Measurements from ENCODE around the gene UBAC1. TPM values are rescaled to one million over a fixed set of nuclear protein-coding genes. Genes with fewer than 3 reads are reported as not detected.
"Not testable (repeated sequence)": the region's sequence is repeated elsewhere in the genome, so short reads cannot be mapped to it uniquely, and the experiment has no call there.

UBAC1 gene
- total RNA-seq, 4 donors from 2014 or later, result 89.3 to 99.3 (median 96.9) TPM

- no peak overlapping the region for H3K4me3 ChIP-seq (ENCODE audit: low read depth, poor library complexity, severe bottlenecking)
- intact Hi-C loops (cut with DNase I; ENCODE audit: low total_unique reads), result no loop called here
- TF ChIP-seq, protein P1, sequence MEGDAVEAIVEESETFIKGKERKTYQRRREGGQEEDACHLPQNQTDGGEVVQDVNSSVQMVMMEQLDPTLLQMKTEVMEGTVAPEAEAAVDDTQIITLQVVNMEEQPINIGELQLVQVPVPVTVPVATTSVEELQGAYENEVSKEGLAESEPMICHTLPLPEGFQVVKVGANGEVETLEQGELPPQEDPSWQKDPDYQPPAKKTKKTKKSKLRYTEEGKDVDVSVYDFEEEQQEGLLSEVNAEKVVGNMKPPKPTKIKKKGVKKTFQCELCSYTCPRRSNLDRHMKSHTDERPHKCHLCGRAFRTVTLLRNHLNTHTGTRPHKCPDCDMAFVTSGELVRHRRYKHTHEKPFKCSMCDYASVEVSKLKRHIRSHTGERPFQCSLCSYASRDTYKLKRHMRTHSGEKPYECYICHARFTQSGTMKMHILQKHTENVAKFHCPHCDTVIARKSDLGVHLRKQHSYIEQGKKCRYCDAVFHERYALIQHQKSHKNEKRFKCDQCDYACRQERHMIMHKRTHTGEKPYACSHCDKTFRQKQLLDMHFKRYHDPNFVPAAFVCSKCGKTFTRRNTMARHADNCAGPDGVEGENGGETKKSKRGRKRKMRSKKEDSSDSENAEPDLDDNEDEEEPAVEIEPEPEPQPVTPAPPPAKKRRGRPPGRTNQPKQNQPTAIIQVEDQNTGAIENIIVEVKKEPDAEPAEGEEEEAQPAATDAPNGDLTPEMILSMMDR (IDR thresholded peaks at IDR 0.05), result no peak
- TF ChIP-seq POLR2A (IDR thresholded peaks at IDR 0.05), result no peak
- DNase-seq (ENCODE audit: low spot score in 2 of 2), result no peak
- WGBS, 2 donors, result 77 to 92% methylated on average over 14 of the region's 14 CpGs
These were observed 39.3 kb downstream of the UBAC1 start for GRCh38 chr9:135921749-135922310.

GRCh38 chr9:135920973-135921585 is 40.1 kb downstream of the UBAC1 start:
- H3K4me3 ChIP-seq (ENCODE audit: low read depth, poor library complexity, severe bottlenecking), result no peak overlapping the region
- TF ChIP-seq POLR2A (IDR thresholded peaks at IDR 0.05), result no peak
- TF ChIP-seq, protein P1 (IDR thresholded peaks at IDR 0.05), result no peak
- intact Hi-C loops (cut with DNase I; ENCODE audit: low total_unique reads), result no loop called here
- no peak for DNase-seq (ENCODE audit: low spot score in 2 of 2)
- WGBS, 2 donors, result 67 to 83% methylated on average over 24 of the region's 24 CpGs

DNA sequence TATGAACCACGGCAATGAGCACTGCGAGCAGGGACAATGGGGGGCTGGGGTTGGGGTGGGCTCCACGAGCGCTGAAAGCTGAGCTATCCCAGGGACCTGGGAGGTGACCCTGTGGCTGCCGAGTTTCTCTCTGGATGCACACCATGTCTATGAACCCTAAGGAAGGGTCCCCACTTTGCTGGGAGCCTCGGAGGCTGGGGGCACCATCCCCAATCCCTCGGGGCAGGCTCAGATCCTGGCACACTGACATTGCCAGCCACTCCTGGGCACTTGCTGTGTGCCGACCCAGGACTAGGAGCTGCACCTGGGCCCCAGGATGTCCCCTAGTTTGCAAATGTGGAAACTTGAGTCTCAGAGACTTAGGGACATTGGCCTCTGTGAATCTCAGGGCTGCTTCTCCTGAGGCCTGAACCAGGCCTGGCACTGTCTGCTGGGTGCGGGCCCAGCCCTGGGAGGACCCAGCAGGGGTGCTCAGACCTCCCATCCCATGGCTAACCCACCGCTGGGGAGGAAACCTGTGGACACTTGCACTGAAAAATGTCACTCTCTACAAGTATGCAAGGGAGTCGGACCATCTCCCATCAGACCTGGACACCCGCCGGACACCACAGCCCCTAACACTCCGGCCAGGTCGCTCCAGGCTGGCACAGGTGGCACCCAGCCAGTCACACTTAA is 40.8 kb downstream of the UBAC1 start:
- DNase-seq (ENCODE audit: low spot score in 2 of 2), result no peak
- intact Hi-C loops (cut with DNase I; ENCODE audit: low total_unique reads), result no loop called here
- WGBS, 2 donors, result 91% methylated on average over 10 to 15 of the region's 15 CpGs
- no peak for TF ChIP-seq POLR2A (IDR thresholded peaks at IDR 0.05)
- TF ChIP-seq, protein P1 (IDR thresholded peaks at IDR 0.05), result no peak
- no peak overlapping the region for H3K4me3 ChIP-seq (ENCODE audit: low read depth, poor library complexity, severe bottlenecking)

DNA sequence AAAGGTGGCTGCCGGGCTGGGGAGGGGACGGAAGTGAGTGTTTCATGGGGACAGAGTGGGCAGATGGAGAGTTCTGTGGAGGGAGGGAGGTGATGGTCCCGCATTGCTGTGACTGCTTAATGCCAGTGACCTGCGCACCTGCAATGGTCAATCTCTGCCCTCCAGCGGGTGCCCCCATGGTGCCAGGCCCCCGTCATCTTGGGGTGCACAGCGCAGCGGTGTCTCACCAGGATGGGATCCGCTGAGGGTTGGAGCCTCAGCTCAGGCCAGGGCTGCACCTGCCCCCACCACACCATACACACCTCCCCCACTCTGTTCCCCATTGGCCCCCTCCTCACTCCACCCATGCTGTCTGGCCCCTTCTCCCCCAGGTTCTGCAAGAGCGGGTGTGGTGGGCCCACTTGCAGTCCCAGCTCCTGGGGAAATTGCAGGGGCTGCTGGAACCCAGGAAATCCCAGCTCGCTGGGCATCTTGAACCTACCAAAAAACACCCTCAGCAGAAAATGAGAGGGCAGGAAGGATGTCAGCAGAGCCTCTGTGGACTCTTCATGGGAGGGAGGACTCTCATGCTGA is 41.8 kb downstream of the UBAC1 start:
- TF ChIP-seq, protein P1 (IDR thresholded peaks at IDR 0.05), result no peak
- no peak for TF ChIP-seq POLR2A (IDR thresholded peaks at IDR 0.05)
- no peak overlapping the region for H3K4me3 ChIP-seq (ENCODE audit: low read depth, poor library complexity, severe bottlenecking)
- intact Hi-C loops (cut with DNase I; ENCODE audit: low total_unique reads), result no loop called here
- peak in 1 of 2 donors; percentile 42 for DNase-seq (ENCODE audit: low spot score in 2 of 2)
- WGBS, 2 donors, result 97 to 99% methylated on average over 11 of the region's 11 CpGs

GRCh38 chr9:135916227-135916626 is 44.9 kb downstream of the UBAC1 start:
- WGBS, 2 donors, result 92 to 97% methylated on average over 12 of the region's 12 CpGs
- intact Hi-C loops (cut with DNase I; ENCODE audit: low total_unique reads); H3K4me3 ChIP-seq (ENCODE audit: low read depth, poor library complexity, severe bottlenecking): not testable (repeated sequence)
- DNase-seq (ENCODE audit: low spot score in 2 of 2), result peak in 1 of 2 donors; percentile 70

DNA sequence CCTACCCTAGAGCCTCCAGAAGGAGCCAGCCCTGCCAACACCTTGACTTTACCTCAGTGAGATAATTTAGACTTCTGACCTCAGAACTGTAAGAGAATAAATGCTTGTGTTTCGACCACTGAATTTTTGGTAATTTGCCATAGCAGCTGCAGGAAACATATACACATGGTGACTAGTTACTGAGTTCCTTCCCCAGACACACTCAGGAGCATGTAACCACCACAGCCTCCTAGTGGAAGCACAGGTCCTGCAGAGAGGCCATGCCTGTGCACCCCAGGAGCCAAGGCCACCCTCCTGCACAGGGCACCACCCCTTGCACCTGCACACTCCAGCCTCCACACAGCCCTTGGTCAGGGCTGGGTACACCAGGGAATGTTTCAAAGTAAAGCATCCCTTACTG is 46.3 kb downstream of the UBAC1 start:
- intact Hi-C loops (cut with DNase I; ENCODE audit: low total_unique reads), result no loop called here
- DNase-seq (ENCODE audit: low spot score in 2 of 2), result peak in 1 of 2 donors; percentile 46
- H3K4me3 ChIP-seq (ENCODE audit: low read depth, poor library complexity, severe bottlenecking), result no peak overlapping the region
- WGBS, 2 donors, result 89 to 93% methylated on average over 1 of the region's 1 CpG
- TF ChIP-seq, protein P1 (IDR thresholded peaks at IDR 0.05), result no peak
- no peak for TF ChIP-seq POLR2A (IDR thresholded peaks at IDR 0.05)

GRCh38 chr9:135911233-135911632 is 49.9 kb downstream of the UBAC1 start:
- intact Hi-C loops (cut with DNase I; ENCODE audit: low total_unique reads); H3K4me3 ChIP-seq (ENCODE audit: low read depth, poor library complexity, severe bottlenecking): not testable (repeated sequence)
- peak in 1 of 2 donors; percentile 45 for DNase-seq (ENCODE audit: low spot score in 2 of 2)
- WGBS, 2 donors, result 95 to 98% methylated on average over 9 of the region's 9 CpGs
